SK-N-SH (cell line): Measurements from ENCODE around the gene NISCH. TPM values are rescaled to one million over a fixed set of nuclear protein-coding genes. Genes with fewer than 3 reads are reported as not detected.

ENCODE experiments used
- CTCF ChIA-PET: fragments of 300-600, 350-600 bp; formaldehyde crosslinking; extraction: SDS; loops from one replicate; lab custom pipeline; 2021; lab: Yijun Ruan, JAX
- POLR2A ChIA-PET: fragments of 350-600 bp; sonication (Branson Sonifier 250); formaldehyde crosslinking; extraction: SDS; loops from one replicate; lab custom pipeline; 2020; ENCODE audit warnings: antibody characterized with exemption, inconsistent platforms; lab: Yijun Ruan, JAX
- DNase-seq: peaks from one replicate; pipeline ENCODE4 v3.0.0; 2012
- H2AFZ ChIP-seq: fragments of 200-600 bp; sonication (generic); 2 replicates; pipeline ENCODE4 v1.8.1; 2016; ENCODE audit warnings: antibody characterized with exemption, mild to moderate bottlenecking, low read depth
- H3F3A ChIP-seq: fragments of 200-600 bp; sonication (generic); replicated peaks from 2 replicates; pipeline ENCODE3; 2016; ENCODE audit warnings: antibody characterized with exemption, mild to moderate bottlenecking; ENCODE audit not compliant: insufficient read depth
- H3K27ac ChIP-seq, 2 experiments: fragments of 200-500 bp in 1 of 2; fragments of 200-600 bp in 1 of 2; sonication (Bioruptor generic) in 1 of 2; sonication (generic), shearing (Covaris generic) in 1 of 2; 2 replicates each; pipeline versions ENCODE4 v1.5.1 to v1.6.1; 2014 to 2016; ENCODE audit warnings: low read depth in 2 of 2, inconsistent platforms in 1 of 2, low read length in 1 of 2, mild to moderate bottlenecking in 1 of 2, mixed read lengths in 1 of 2
- H3K27me3 ChIP-seq: fragments of 200-600 bp; sonication (generic), shearing (Covaris generic); 2 replicates; pipeline ENCODE4 v1.6.1; 2016; ENCODE audit warnings: mixed run types; ENCODE audit not compliant: insufficient read depth
- H3K36me3 ChIP-seq, 2 experiments: fragments of 200-500 bp in 1 of 2; fragments of 200-600 bp in 1 of 2; sonication (Bioruptor generic) in 1 of 2; sonication (generic) in 1 of 2; replicated peaks in 1 of 2; 2 replicates each; pipeline versions ENCODE3 to v1.5.1; 2014 to 2016; ENCODE audit warnings: low read length in 1 of 2, mild to moderate bottlenecking in 1 of 2; ENCODE audit not compliant: insufficient read depth in 2 of 2, control insufficient read depth in 1 of 2
- H3K4me1 ChIP-seq, 2 experiments: fragments of 200-500 bp in 1 of 2; fragments of 200-600 bp in 1 of 2; sonication (Bioruptor generic) in 1 of 2; sonication (generic), shearing (Covaris generic) in 1 of 2; 2 replicates each; pipeline versions ENCODE4 v1.5.1 to v1.6.1; 2014 to 2016; ENCODE audit warnings: low read depth in 1 of 2, low read length in 1 of 2, mixed run types in 1 of 2; ENCODE audit not compliant: insufficient read depth in 2 of 2, control insufficient read depth in 1 of 2
- H3K4me2 ChIP-seq: fragments of 200-600 bp; sonication (generic), shearing (Covaris generic); 2 replicates; pipeline ENCODE4 v1.6.1; 2017; ENCODE audit warnings: mixed run types
- H3K4me3 ChIP-seq, 2 experiments: fragments of 200-500 bp in 1 of 2; fragments of 200-600 bp in 1 of 2; sonication (Bioruptor generic) in 1 of 2; sonication (generic), shearing (Covaris generic) in 1 of 2; 2 replicates each; pipeline versions ENCODE4 v1.5.1 to v1.8.1; 2014 to 2016; ENCODE audit warnings: low read depth in 2 of 2, inconsistent platforms in 1 of 2, low read length in 1 of 2, mild to moderate bottlenecking in 1 of 2, mixed read lengths in 1 of 2, moderate library complexity in 1 of 2
- H3K79me2 ChIP-seq: fragments of 200-600 bp; sonication (generic); 2 replicates; pipeline ENCODE4 v1.8.1; 2017; ENCODE audit warnings: mild to moderate bottlenecking; ENCODE audit not compliant: insufficient read depth
- H3K9ac ChIP-seq: fragments of 200-600 bp; sonication (generic); 2 replicates; pipeline ENCODE4 v1.6.1; 2017; ENCODE audit warnings: mixed run types
- H3K9me2 ChIP-seq: fragments of 200-600 bp; sonication (generic); 2 replicates; pipeline ENCODE4 v1.6.1; 2017; ENCODE audit warnings: mixed run types
- H3K9me3 ChIP-seq: fragments of 200-600 bp; sonication (generic); 2 replicates; pipeline ENCODE4 v1.6.1; 2017; ENCODE audit warnings: mixed run types, mild to moderate bottlenecking, moderate library complexity
- H4K20me1 ChIP-seq: fragments of 200-600 bp; sonication (generic); 2 replicates; pipeline ENCODE4 v1.6.1; 2017; ENCODE audit warnings: mild to moderate bottlenecking, mixed run types; ENCODE audit not compliant: insufficient read depth
- CHD2 ChIP-seq: fragments of 150-350 bp; IDR thresholded peaks from 2 replicates; pipeline ENCODE4 v1.6.1; 2018; ENCODE audit warnings: low read length; ENCODE audit not compliant: partially characterized antibody
- EP300 ChIP-seq, 2 experiments: IDR thresholded peaks; 2 replicates each; pipeline versions ENCODE4 v1.4.0 to v1.6.1; 2012; ENCODE audit warnings: borderline replicate concordance in 1 of 2, low read depth in 1 of 2, low read length in 1 of 2
- EZH2phosphoT487 ChIP-seq: fragments of 200-600 bp; sonication (generic); IDR thresholded peaks from 2 replicates; pipeline ENCODE4 v1.6.1; 2017; ENCODE audit warnings: low read depth, mixed run types, mild to moderate bottlenecking, antibody characterized with exemption, moderate library complexity, borderline replicate concordance
- FOSL2 ChIP-seq: IDR thresholded peaks from 2 replicates; pipeline ENCODE4 v1.4.0; 2012; ENCODE audit warnings: low read depth, mild to moderate bottlenecking, moderate library complexity, borderline replicate concordance
- FOXJ3 ChIP-seq: sonication (generic); formaldehyde crosslinking; IDR thresholded peaks from 2 replicates; pipeline ENCODE4 v1.5.1; 2020; ENCODE audit warnings: mild to moderate bottlenecking, missing genetic modification reagents
- FOXM1 ChIP-seq: IDR thresholded peaks from 2 replicates; pipeline ENCODE4 v1.4.0; 2012; ENCODE audit warnings: low read depth, mild to moderate bottlenecking
- JUND ChIP-seq: IDR thresholded peaks from 2 replicates; pipeline ENCODE4 v1.4.0; 2012
- MXI1 ChIP-seq: IDR thresholded peaks from 2 replicates; pipeline ENCODE4 v1.6.1; 2012; ENCODE audit warnings: mild to moderate bottlenecking, low read depth, low read length, improper control_type of control experiment
- NRF1 ChIP-seq: IDR thresholded peaks from 2 replicates; pipeline ENCODE4 v1.6.1; 2012; ENCODE audit warnings: low read depth, mild to moderate bottlenecking, low read length
- POLR2AphosphoS5 ChIP-seq: IDR thresholded peaks from 2 replicates; pipeline ENCODE4 v1.6.1; 2012; ENCODE audit warnings: low read depth, low read length
- RFX5 ChIP-seq: IDR thresholded peaks from 2 replicates; pipeline ENCODE4 v1.6.1; 2012; ENCODE audit warnings: mild to moderate bottlenecking, improper control_type of control experiment, low read length
- SMC3 ChIP-seq: IDR thresholded peaks from 2 replicates; pipeline ENCODE4 v1.6.1; 2012; ENCODE audit warnings: low read depth, low read length, improper control_type of control experiment
- TAF1 ChIP-seq: IDR thresholded peaks from 2 replicates; pipeline ENCODE4 v1.6.1; 2012; ENCODE audit warnings: low read depth, mild to moderate bottlenecking, low read length, moderate library complexity, borderline replicate concordance
- TCF12 ChIP-seq: IDR thresholded peaks from 2 replicates; pipeline ENCODE4 v1.4.0; 2012
- WGBS: methylation state at CpG from one replicate; pipeline ENCODE4 v1.1.6; 2017; ENCODE audit warnings: low lambda C conversion rate; 5-methylcytosine and 5-hydroxymethylcytosine counted together
- polyA plus RNA-seq, 3 experiments: library from polyadenylated mRNA; depleted of rRNA; stranded (reverse); fragments of >200 nt; gene quantifications; 2 replicates each; pipeline ENCODE4 v1.2.3, GENCODE V29; 2012
- TF ChIP-seq, protein P1 (sequence below): fragments of 150-350 bp; IDR thresholded peaks from 2 replicates; pipeline ENCODE4 v1.6.1; 2017; ENCODE audit warnings: antibody characterized with exemption, low read length, low read depth, borderline replicate concordance
- TF ChIP-seq, protein P2 (sequence below): IDR thresholded peaks from 2 replicates; pipeline ENCODE4 v1.4.0; 2012; ENCODE audit warnings: low read depth, borderline replicate concordance
- TF ChIP-seq, protein P3 (sequence below): IDR thresholded peaks from 2 replicates; pipeline ENCODE4 v1.4.0; 2012; ENCODE audit warnings: low read depth, borderline replicate concordance

The NISCH gene
- polyA plus RNA-seq, 1 of the 3 experiments (the other 2 are of a cell fraction) = 77.5 TPM

DNA sequence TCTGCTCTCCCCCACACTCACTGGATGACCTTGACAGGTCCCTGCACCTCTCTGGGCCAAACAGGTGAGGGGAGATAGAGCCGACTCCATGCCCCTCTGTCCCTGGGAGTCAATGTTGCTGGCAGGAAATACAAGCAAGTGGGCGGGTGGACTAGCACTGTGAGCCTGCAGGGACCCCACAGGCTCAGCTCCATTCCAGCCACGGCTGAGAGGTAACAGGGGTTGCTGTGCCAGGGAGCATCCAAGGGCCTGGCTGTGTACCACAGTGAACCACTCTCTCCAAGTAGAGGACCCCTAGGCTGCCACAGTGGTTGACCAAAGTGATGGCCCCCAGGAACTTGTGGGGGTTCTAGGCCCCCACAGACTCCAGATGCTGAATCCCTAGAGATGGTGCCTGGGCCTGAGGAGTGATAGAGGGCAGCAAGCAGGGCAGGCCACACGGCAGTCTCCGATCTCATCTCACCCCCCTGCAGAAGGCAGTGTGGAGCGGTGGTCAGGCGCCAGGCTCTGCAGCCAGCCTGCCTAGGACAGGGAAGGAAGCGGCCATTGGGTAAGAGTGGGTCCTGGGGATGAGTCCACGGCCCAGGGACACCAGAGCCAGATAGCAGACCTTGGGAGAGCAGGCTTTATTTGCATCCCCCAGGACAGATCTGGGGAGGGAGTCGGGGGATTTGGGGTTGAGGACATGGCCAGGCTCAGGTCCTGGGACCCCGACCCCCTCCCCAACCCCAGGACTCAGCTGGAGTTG lies 4.7 kb upstream of the NISCH start:
- Histone ChIP-seq H3K36me3 (no peaks in the 10 kb centered on the region), H3K9me2 (no peaks in the 10 kb centered on the region), H3K4me3 (no peak overlapping the region), H3K9ac (no peak overlapping the region), H3K4me2 (no peak overlapping the region), H2AFZ (no peak overlapping the region), H3K79me2 (peaks cover 5% of the 10 kb centered on the region; the same call in 1 of the 2 replicates), H3K4me1 (peaks cover 0 to 15% of the 10 kb centered on the region in 2 experiments; a peak in 1 of 4 replicates), H3K9me3 (no peaks in the 10 kb centered on the region), H3K27me3 (no peaks in the 10 kb centered on the region), H3K27ac (peak overlapping the region in 1 of 2 experiments; percentile 34; a peak in 1 of 4 replicates), H3F3A (no peaks in the 10 kb centered on the region), H4K20me1 (no peaks in the 10 kb centered on the region)
- TF ChIP-seq EZH2phosphoT487 = no peak
- no peak for TF ChIP-seq TAF1
- TF ChIP-seq FOXJ3 (CRISPR knock-in tag) = no peak
- TF ChIP-seq JUND = no peak
- TF ChIP-seq, protein P1, sequence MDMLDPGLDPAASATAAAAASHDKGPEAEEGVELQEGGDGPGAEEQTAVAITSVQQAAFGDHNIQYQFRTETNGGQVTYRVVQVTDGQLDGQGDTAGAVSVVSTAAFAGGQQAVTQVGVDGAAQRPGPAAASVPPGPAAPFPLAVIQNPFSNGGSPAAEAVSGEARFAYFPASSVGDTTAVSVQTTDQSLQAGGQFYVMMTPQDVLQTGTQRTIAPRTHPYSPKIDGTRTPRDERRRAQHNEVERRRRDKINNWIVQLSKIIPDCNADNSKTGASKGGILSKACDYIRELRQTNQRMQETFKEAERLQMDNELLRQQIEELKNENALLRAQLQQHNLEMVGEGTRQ = no peak
- TF ChIP-seq RFX5 = no peak
- TF ChIP-seq EP300 (IDR thresholded peaks at IDR 0.05; ENCODE audit: borderline replicate concordance in 1 of 2, low read depth in 1 of 2, low read length in 1 of 2) = no peak
- TF ChIP-seq NRF1 = no peak
- no peak for TF ChIP-seq POLR2AphosphoS5
- TF ChIP-seq TCF12 = no peak
- no peak for TF ChIP-seq CHD2
- TF ChIP-seq FOXM1 = no peak
- WGBS = 74% methylated on average over 6 of the region's 11 CpGs
- no peak for DNase-seq
- CTCF ChIA-PET = interaction anchor here (1.3 to 16.5 kb wide), 3 partner anchors 8 to 25 kb away, joined by 4 to 578 read pairs (median 5); no protein-coding TSS in a partner anchor
- POLR2A ChIA-PET = no interaction called here

DNA sequence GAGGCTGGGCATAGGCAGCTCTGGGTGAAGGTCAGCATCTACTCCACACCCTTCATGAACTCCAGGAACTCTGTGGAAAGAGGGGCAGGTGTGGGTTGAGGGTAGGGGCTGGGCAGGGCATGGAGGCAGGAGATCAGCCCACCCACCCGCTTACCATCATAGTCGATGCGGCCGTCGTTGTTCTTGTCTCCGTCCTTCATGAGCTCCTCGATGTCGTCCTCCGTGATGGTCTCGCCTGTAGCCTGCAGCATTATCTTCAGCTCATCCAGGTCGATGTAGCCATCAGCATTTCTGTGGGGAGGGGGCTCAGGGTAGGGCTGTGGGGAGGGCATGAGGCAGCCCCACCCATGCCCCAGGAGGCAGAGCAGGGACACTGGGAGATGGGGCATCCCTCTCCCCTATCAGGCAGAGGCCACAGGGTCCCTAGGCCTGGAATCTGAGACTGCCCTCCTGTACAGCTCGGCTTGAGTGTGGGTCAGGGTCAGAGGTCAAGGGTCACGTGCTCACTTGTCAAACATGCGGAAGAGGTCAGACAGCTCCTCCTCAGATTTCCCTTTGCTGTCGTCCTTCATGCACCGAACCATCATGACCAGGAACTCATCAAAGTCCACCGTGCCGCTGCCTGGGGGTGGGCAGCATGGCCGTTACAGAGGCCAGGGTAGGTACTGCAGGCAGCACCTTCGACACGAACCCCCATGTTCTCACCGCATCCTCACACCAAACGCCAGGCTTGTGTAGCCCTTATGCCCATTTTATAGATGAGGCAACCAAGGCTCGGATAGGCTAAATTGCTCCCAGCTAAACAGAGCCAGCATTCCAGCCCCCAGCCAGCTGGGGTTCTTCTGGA lies 3.9 kb upstream of the NISCH start:
- H3K4me1 ChIP-seq = peaks cover 0 to 15% of the 10 kb centered on the region in 2 experiments; a peak in 1 of 4 replicates
- DNase-seq = no peak
- no peaks in the 10 kb centered on the region for H3K36me3 ChIP-seq
- CTCF ChIA-PET = interaction anchor here (0.9 to 16.5 kb wide), 4 partner anchors 9 to 487 kb away, joined by 3 to 578 read pairs (median 4); no protein-coding TSS in a partner anchor
- H4K20me1 ChIP-seq = no peaks in the 10 kb centered on the region
- no peaks in the 10 kb centered on the region for H3K9me2 ChIP-seq
- H3K27ac ChIP-seq = no peak overlapping the region
- H2AFZ ChIP-seq = no peak overlapping the region
- H3F3A ChIP-seq = no peaks in the 10 kb centered on the region
- H3K9me3 ChIP-seq = no peaks in the 10 kb centered on the region
- H3K4me2 ChIP-seq = no peak overlapping the region
- H3K4me3 ChIP-seq = no peak overlapping the region
- peaks cover 13% of the 10 kb centered on the region for H3K79me2 ChIP-seq
- H3K9ac ChIP-seq = no peak overlapping the region
- H3K27me3 ChIP-seq = no peaks in the 10 kb centered on the region
- WGBS = 93% methylated on average over 22 of the region's 24 CpGs
- TF ChIP-seq EP300 (IDR thresholded peaks at IDR 0.05; ENCODE audit: borderline replicate concordance in 1 of 2, low read depth in 1 of 2, low read length in 1 of 2) (no peak), EZH2phosphoT487 (no peak), NRF1 (no peak), CHD2 (no peak), SMC3 (no peak), TAF1 (no peak), JUND (no peak), MXI1 (no peak), FOSL2 (no peak), POLR2AphosphoS5 (no peak)
- TF ChIP-seq, protein P2, sequence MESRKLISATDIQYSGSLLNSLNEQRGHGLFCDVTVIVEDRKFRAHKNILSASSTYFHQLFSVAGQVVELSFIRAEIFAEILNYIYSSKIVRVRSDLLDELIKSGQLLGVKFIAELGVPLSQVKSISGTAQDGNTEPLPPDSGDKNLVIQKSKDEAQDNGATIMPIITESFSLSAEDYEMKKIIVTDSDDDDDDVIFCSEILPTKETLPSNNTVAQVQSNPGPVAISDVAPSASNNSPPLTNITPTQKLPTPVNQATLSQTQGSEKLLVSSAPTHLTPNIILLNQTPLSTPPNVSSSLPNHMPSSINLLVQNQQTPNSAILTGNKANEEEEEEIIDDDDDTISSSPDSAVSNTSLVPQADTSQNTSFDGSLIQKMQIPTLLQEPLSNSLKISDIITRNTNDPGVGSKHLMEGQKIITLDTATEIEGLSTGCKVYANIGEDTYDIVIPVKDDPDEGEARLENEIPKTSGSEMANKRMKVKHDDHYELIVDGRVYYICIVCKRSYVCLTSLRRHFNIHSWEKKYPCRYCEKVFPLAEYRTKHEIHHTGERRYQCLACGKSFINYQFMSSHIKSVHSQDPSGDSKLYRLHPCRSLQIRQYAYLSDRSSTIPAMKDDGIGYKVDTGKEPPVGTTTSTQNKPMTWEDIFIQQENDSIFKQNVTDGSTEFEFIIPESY = no peak
- TF ChIP-seq, protein P3, sequence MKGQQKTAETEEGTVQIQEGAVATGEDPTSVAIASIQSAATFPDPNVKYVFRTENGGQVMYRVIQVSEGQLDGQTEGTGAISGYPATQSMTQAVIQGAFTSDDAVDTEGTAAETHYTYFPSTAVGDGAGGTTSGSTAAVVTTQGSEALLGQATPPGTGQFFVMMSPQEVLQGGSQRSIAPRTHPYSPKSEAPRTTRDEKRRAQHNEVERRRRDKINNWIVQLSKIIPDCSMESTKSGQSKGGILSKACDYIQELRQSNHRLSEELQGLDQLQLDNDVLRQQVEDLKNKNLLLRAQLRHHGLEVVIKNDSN = no peak
- TF ChIP-seq, protein P1 = no peak
- POLR2A ChIA-PET = no interaction called here
